A549 (cell line): ENCODE data around the gene IPO8. TPM values are rescaled to one million over a fixed set of nuclear protein-coding genes. Genes with fewer than 3 reads are reported as not detected.

Source experiments
- ATAC-seq, 2 experiments: fragments of 200-7000 bp in 1 of 2; fragments of >200 bp in 1 of 2; cut with Nextera tagmentation in 1 of 2; cut with Tn5 transposase in 1 of 2; 3 replicates each; pipeline versions ENCODE4 v1.8.0 to v1.9.1; 2018 to 2020; ENCODE audit warnings: mild to moderate bottlenecking in 1 of 2, moderate library complexity in 1 of 2
- CTCF ChIA-PET: fragments of 300-600 bp; sonication (Branson Sonifier 250); formaldehyde crosslinking; extraction: SDS; loops from one replicate; lab custom pipeline; 2021; ENCODE audit warnings: antibody characterized with exemption, inconsistent platforms; lab: Yijun Ruan, JAX
- POLR2A ChIA-PET: fragments of 350-600 bp; formaldehyde crosslinking; extraction: SDS; loops from one replicate; lab custom pipeline; 2021; ENCODE audit warnings: antibody characterized with exemption, inconsistent platforms; lab: Yijun Ruan, JAX
- DNase-seq, 2 experiments: peaks; one replicate each; pipeline versions ENCODE4 v3.0.0 to v3.0.0-alpha.2; 2011 to 2016; ENCODE audit warnings: low read depth in 1 of 2, low spot score in 1 of 2
- FAIRE-seq: peaks from 2 replicates; lab custom pipeline; 2011; peaks lifted over from hg19 to GRCh38; lab: Jason Lieb, UNC
- H3K27ac ChIP-seq, 2 experiments: fragments of >200 bp; sonication (Bioruptor Twin); formaldehyde crosslinking; 3 replicates each; pipeline ENCODE4 v1.5.1; 2016 to 2017
- H3K4me1 ChIP-seq: fragments of >200 bp; sonication (Bioruptor Twin); formaldehyde crosslinking; 3 replicates; pipeline ENCODE4 v1.6.1; 2016
- H3K4me2 ChIP-seq: fragments of >200 bp; sonication (Bioruptor Twin); formaldehyde crosslinking; 3 replicates; pipeline ENCODE4 v1.6.1; 2016
- H3K4me3 ChIP-seq: fragments of >200 bp; sonication (Bioruptor Twin); formaldehyde crosslinking; 3 replicates; pipeline ENCODE4 v1.5.1; 2016
- H3K9me3 ChIP-seq: fragments of >200 bp; sonication (Bioruptor Twin); formaldehyde crosslinking; 3 replicates; pipeline ENCODE4 v1.6.1; 2016
- CHD4 ChIP-seq: fragments of 200-600 bp; sonication (generic); IDR thresholded peaks from 2 replicates; pipeline ENCODE4 v1.6.1; 2016; ENCODE audit warnings: antibody characterized with exemption, mild to moderate bottlenecking, borderline replicate concordance
- EP300 ChIP-seq, 2 experiments: fragments of >200 bp; sonication (Bioruptor Twin); formaldehyde crosslinking; IDR thresholded peaks; 2 replicates in 1 of 2; 3 replicates in 1 of 2; pipeline ENCODE4 v1.6.1; 2016 to 2017
- FOXS1 ChIP-seq: fragments of 250-450 bp; sonication (Bioruptor Pico); IDR thresholded peaks from 2 replicates; pipeline ENCODE4 v1.5.0; 2020; ENCODE audit warnings: mild to moderate bottlenecking, moderate library complexity
- GATA3 ChIP-seq: IDR thresholded peaks from 2 replicates; pipeline ENCODE4 v1.6.1; 2012; ENCODE audit warnings: borderline replicate concordance
- HDAC2 ChIP-seq: fragments of 200-600 bp; sonication (generic); IDR thresholded peaks from 2 replicates; pipeline ENCODE4 v1.6.1; 2016
- HEYL ChIP-seq: fragments of 250-450 bp; sonication (Bioruptor Pico); IDR thresholded peaks from 2 replicates; pipeline ENCODE4 v1.8.0; 2021; ENCODE audit warnings: mild to moderate bottlenecking, moderate library complexity
- HOXB13 ChIP-seq: fragments of 250-450 bp; sonication (Bioruptor Pico); IDR thresholded peaks from 2 replicates; pipeline ENCODE4 v1.5.0; 2020; ENCODE audit warnings: low read depth, mild to moderate bottlenecking, moderate library complexity
- HOXB5 ChIP-seq: fragments of 250-450 bp; sonication (Bioruptor Pico); IDR thresholded peaks from 2 replicates; pipeline ENCODE4 v1.5.0; 2020; ENCODE audit warnings: mild to moderate bottlenecking, moderate library complexity
- JUN ChIP-seq, 2 experiments: fragments of >200 bp; sonication (Bioruptor Twin); formaldehyde crosslinking; IDR thresholded peaks; 2 replicates in 1 of 2; 3 replicates in 1 of 2; pipeline ENCODE4 v1.6.1; 2016 to 2017
- MYC ChIP-seq: IDR thresholded peaks from 2 replicates; pipeline ENCODE4 v1.6.1; 2012; ENCODE audit warnings: mild to moderate bottlenecking, inconsistent platforms, low read length, improper control_type of control experiment, borderline replicate concordance
- NPAS2 ChIP-seq: fragments of 250-450 bp; sonication (Bioruptor Pico); IDR thresholded peaks from 2 replicates; pipeline ENCODE4 v1.8.0; 2022; ENCODE audit warnings: mild to moderate bottlenecking, moderate library complexity, borderline replicate concordance
- RFX5 ChIP-seq: fragments of 450-650 bp; IDR thresholded peaks from 2 replicates; pipeline ENCODE4 v1.7.1; 2014; ENCODE audit warnings: antibody characterized with exemption, mild to moderate bottlenecking, moderate library complexity
- SREBF2 ChIP-seq: fragments of 450-650 bp; IDR thresholded peaks from 2 replicates; pipeline ENCODE4 v1.6.1; 2014; ENCODE audit warnings: mild to moderate bottlenecking, moderate library complexity
- TP53 ChIP-seq: fragments of 250-450 bp; sonication (Bioruptor Pico); IDR thresholded peaks from 2 replicates; pipeline ENCODE4 v1.5.0; 2021; ENCODE audit warnings: mild to moderate bottlenecking, moderate library complexity
- ZFP36 ChIP-seq: fragments of 450-650 bp; IDR thresholded peaks from 2 replicates; pipeline ENCODE4 v1.6.1; 2014; ENCODE audit warnings: borderline replicate concordance; ENCODE audit not compliant: partially characterized antibody
- ZNF302 ChIP-seq: fragments of 250-450 bp; sonication (Bioruptor Pico); IDR thresholded peaks from 2 replicates; pipeline ENCODE4 v1.9.0; 2021; ENCODE audit warnings: inconsistent platforms, mild to moderate bottlenecking, moderate library complexity
- WGBS: methylation state at CpG from one replicate; pipeline ENCODE4 v1.1.6; 2017; ENCODE audit errors: missing lambda C conversion rate; 5-methylcytosine and 5-hydroxymethylcytosine counted together
- polyA plus RNA-seq, 4 experiments: library from polyadenylated mRNA; depleted of rRNA in 3 of 4; stranded (reverse); fragments of >200 nt; fragmentation: RNase III in 1 of 4; extraction: RNeasy Plus Mini Kit Qiagen cat#74134 plus additional on column Dnase treatment in 1 of 4; gene quantifications; 2 replicates in 3 of 4; 3 replicates in 1 of 4; pipeline ENCODE4 v1.2.3, GENCODE V29; 2011 to 2017
- TF ChIP-seq, protein P1 (sequence below): fragments of >200 bp; sonication (Bioruptor Twin); formaldehyde crosslinking; IDR thresholded peaks from 2 replicates; pipeline ENCODE4 v1.6.1; 2016
- TF ChIP-seq, protein P2 (sequence below): fragments of >200 bp; sonication (Bioruptor Twin); formaldehyde crosslinking; IDR thresholded peaks from 3 replicates; pipeline ENCODE4 v1.6.1; 2016
- TF ChIP-seq, protein P3 (sequence below): fragments of 150-350 bp; IDR thresholded peaks from 2 replicates; pipeline ENCODE4 v1.6.1; 2014; ENCODE audit warnings: low read depth, mild to moderate bottlenecking, low read length
- TF ChIP-seq, protein P4 (sequence below): fragments of 250-450 bp; sonication (Bioruptor Pico); IDR thresholded peaks from 2 replicates; pipeline ENCODE4 v1.5.0; 2021; ENCODE audit warnings: mild to moderate bottlenecking, moderate library complexity, borderline replicate concordance

The IPO8 gene
- polyA plus RNA-seq, 2 of the 4 experiments (the other 2 are of a cell fraction), result 23.1 to 31.8 TPM

DNA sequence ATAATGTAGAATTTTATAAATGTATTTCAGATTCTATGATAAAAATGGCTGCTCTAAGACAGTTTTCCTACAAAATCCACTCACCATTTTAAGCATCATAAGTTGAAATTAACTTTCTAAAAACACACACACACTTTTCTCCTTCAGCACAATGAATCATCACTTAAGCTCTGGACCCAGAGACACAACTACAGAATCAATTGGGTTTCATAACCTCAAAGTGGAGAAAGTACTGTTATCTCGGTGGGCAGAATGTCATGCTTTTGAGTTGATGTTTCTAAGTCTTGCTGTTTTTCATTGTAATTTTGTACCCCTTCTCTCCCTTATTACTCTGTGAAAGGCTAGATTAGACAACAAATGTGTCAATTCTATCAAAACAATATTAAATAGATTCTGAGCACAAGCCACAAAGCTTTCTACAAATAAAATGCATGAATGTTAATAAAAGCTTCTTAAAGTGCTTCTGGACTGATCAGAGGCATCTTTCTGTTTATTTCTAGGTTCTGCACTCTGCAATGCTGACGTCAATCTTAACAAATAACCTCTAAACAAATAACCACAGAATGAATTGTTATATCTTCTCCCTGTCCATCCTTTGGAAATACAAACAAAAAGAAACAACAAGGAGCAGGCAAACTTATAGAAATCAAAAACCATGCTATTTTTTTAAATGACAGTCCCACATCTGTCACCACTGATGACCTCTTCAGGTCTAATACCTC is 8.2 kb downstream of the IPO8 start:
- Histone ChIP-seq H3K27ac (no peak overlapping the region), H3K4me1 (peaks cover 19% of the 10 kb centered on the region; the same call in 2 of the 3 replicates), H3K9me3 (no peaks in the 10 kb centered on the region), H3K4me3 (no peak overlapping the region), H3K4me2 (peak overlapping the region; percentile 35)
- peak; percentile 49 for FAIRE-seq
- peak; percentile 23; the same call in 1 of the 2 replicates for TF ChIP-seq GATA3
- no peak for TF ChIP-seq ZFP36
- ChIA-PET CTCF (no interaction called here), POLR2A (interaction anchor here (1.0 kb wide), 1 partner anchor 8 kb away, joined by 3 read pairs; the partner anchor contains the start of gene IPO8)
- peak in 1 of 2 experiments; percentile 90; a peak in 3 of 6 replicates for ATAC-seq
- WGBS, result 44% methylated on average over 2 of the region's 2 CpGs
- DNase-seq, result peak in 1 of 2 experiments; percentile 53

DNA sequence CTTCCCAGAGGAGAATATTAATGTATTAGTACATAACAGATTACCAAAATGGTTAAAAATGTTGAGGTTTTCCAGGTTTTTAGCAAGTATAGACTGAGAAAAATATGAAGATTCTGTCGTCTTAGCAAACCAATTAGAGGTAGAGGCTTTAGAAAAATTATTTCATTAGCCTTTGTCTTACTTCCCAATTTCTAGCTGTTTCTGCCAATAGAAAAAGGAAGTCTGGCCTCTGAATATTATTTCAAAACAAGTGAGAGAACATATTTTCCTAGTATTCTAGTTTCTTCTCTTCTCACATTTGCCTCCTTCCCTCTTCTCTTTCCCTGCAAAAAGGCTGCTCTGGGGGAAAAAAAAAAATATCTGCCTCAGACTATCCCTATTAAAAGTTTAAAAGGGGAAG is 16.4 kb downstream of the IPO8 start:
- no peaks in the 10 kb centered on the region for H3K4me1 ChIP-seq
- WGBS, result 83% methylated on average over 1 of the region's 1 CpG
- no peaks in the 10 kb centered on the region for H3K9me3 ChIP-seq
- H3K4me2 ChIP-seq, result no peak overlapping the region
- TF ChIP-seq SREBF2 (no peak), GATA3 (no peak), CHD4 (no peak), HOXB13 (CRISPR knock-in tag) (no peak), NPAS2 (no peak), EP300 (IDR thresholded peaks at IDR 0.05) (no peak), FOXS1 (CRISPR knock-in tag) (no peak), TP53 (no peak), ZNF302 (CRISPR knock-in tag) (no peak), RFX5 (no peak), HEYL (CRISPR knock-in tag) (no peak), HDAC2 (no peak), MYC (no peak), JUN (IDR thresholded peaks at IDR 0.05) (no peak), HOXB5 (no peak)
- TF ChIP-seq, protein P1, sequence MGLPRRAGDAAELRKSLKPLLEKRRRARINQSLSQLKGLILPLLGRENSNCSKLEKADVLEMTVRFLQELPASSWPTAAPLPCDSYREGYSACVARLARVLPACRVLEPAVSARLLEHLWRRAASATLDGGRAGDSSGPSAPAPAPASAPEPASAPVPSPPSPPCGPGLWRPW, result no peak
- TF ChIP-seq, protein P2, sequence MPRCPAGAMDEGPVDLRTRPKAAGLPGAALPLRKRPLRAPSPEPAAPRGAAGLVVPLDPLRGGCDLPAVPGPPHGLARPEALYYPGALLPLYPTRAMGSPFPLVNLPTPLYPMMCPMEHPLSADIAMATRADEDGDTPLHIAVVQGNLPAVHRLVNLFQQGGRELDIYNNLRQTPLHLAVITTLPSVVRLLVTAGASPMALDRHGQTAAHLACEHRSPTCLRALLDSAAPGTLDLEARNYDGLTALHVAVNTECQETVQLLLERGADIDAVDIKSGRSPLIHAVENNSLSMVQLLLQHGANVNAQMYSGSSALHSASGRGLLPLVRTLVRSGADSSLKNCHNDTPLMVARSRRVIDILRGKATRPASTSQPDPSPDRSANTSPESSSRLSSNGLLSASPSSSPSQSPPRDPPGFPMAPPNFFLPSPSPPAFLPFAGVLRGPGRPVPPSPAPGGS, result no peak
- TF ChIP-seq, protein P3, sequence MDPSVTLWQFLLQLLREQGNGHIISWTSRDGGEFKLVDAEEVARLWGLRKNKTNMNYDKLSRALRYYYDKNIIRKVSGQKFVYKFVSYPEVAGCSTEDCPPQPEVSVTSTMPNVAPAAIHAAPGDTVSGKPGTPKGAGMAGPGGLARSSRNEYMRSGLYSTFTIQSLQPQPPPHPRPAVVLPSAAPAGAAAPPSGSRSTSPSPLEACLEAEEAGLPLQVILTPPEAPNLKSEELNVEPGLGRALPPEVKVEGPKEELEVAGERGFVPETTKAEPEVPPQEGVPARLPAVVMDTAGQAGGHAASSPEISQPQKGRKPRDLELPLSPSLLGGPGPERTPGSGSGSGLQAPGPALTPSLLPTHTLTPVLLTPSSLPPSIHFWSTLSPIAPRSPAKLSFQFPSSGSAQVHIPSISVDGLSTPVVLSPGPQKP, result no peak
- TF ChIP-seq, protein P4, sequence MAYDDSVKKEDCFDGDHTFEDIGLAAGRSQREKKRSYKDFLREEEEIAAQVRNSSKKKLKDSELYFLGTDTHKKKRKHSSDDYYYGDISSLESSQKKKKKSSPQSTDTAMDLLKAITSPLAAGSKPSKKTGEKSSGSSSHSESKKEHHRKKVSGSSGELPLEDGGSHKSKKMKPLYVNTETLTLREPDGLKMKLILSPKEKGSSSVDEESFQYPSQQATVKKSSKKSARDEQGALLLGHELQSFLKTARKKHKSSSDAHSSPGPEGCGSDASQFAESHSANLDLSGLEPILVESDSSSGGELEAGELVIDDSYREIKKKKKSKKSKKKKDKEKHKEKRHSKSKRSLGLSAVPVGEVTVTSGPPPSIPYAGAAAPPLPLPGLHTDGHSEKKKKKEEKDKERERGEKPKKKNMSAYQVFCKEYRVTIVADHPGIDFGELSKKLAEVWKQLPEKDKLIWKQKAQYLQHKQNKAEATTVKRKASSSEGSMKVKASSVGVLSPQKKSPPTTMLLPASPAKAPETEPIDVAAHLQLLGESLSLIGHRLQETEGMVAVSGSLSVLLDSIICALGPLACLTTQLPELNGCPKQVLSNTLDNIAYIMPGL (CRISPR knock-in tag), result no peak
- no peak overlapping the region for H3K4me3 ChIP-seq
- DNase-seq (no peak), FAIRE-seq (peak; percentile 36), ATAC-seq (no peak)
- ChIA-PET CTCF (no interaction called here), POLR2A (no interaction called here)
- no peak overlapping the region for H3K27ac ChIP-seq
